K562 (cell line): ENCODE data around the gene EIPR1. TPM values are rescaled to one million over a fixed set of nuclear protein-coding genes. Genes with fewer than 3 reads are reported as not detected.

Experiments used
- ATAC-seq: fragments of 200-7000 bp; cut with Tn5 transposase; 3 replicates; pipeline ENCODE4 v1.9.1; 2020; ENCODE audit warnings: moderate library complexity
- BruUV-seq: library from RNA; stranded (reverse); fragments of 400-500 nt; replicated peaks from 2 replicates; lab custom pipeline; 2021; lab: Mats Ljungman, UMichigan
- CTCF ChIA-PET: fragments of 300-600 bp; formaldehyde crosslinking; extraction: SDS; loops from one replicate; lab custom pipeline; 2021; ENCODE audit warnings: low intra/inter-chr PET ratio; lab: Yijun Ruan, JAX
- POLR2A ChIA-PET: fragments of 300-600, 350-650 bp; sonication (Branson Sonifier 250); formaldehyde crosslinking; extraction: SDS; loops from one replicate; lab custom pipeline; 2021; ENCODE audit warnings: antibody characterized with exemption, inconsistent platforms; lab: Yijun Ruan, JAX
- DNase-seq, 4 experiments: peaks; one replicate each; pipeline versions ENCODE4 v3.0.0 to v3.0.0-alpha.2; 2011 to 2018; ENCODE audit warnings: low spot score in 3 of 4, mixed read lengths in 3 of 4; ENCODE audit errors: extremely low read depth in 1 of 4
- FAIRE-seq: peaks from 2 replicates; lab custom pipeline; 2011; peaks lifted over from hg19 to GRCh38; lab: Jason Lieb, UNC
- H2AFZ ChIP-seq: 2 replicates; pipeline ENCODE4 v1.6.0; 2011; ENCODE audit warnings: low read depth, low read length, control low read depth, inconsistent platforms
- H3K27ac ChIP-seq: fragments of 200-600 bp; 3 replicates; pipeline ENCODE4 v1.8.0; 2011; ENCODE audit warnings: low read depth, mild to moderate bottlenecking, control low read depth, inconsistent platforms, low read length, moderate library complexity, mixed read lengths; ENCODE audit errors: extremely low read depth
- H3K27me3 ChIP-seq, 2 experiments: fragments of 300-600 bp in 1 of 2; 2 replicates in 1 of 2; 3 replicates in 1 of 2; pipeline versions ENCODE4 v1.6.0 to v1.8.0; 2011; ENCODE audit warnings: inconsistent platforms in 2 of 2, low read length in 2 of 2, mild to moderate bottlenecking in 1 of 2, mixed read lengths in 1 of 2, moderate library complexity in 1 of 2; ENCODE audit not compliant: control insufficient read depth in 2 of 2, insufficient read depth in 2 of 2
- H3K36me3 ChIP-seq: fragments of 300-600 bp; 3 replicates; pipeline ENCODE4 v1.8.0; 2011; ENCODE audit warnings: mild to moderate bottlenecking, low read length, inconsistent platforms; ENCODE audit not compliant: control insufficient read depth, insufficient read depth
- H3K4me1 ChIP-seq, 2 experiments: fragments of 200-600 bp in 1 of 2; replicated peaks in 1 of 2; 2 replicates in 1 of 2; 3 replicates in 1 of 2; pipeline versions ENCODE4 v1.5.1 to v1.8.0; 2011; ENCODE audit warnings: inconsistent platforms in 2 of 2, low read length in 2 of 2, mild to moderate bottlenecking in 1 of 2, mixed read lengths in 1 of 2, moderate library complexity in 1 of 2; ENCODE audit not compliant: control insufficient read depth in 2 of 2, insufficient read depth in 2 of 2
- H3K4me2 ChIP-seq: 2 replicates; pipeline ENCODE4 v1.6.1; 2011; ENCODE audit warnings: low read length, control low read depth, inconsistent platforms, mixed read lengths; ENCODE audit not compliant: insufficient read depth
- H3K4me3 ChIP-seq: fragments of 200-600 bp; sonication (generic), shearing (Covaris generic); 2 replicates; pipeline ENCODE4 v1.5.1; 2016; ENCODE audit warnings: control low read depth, inconsistent platforms
- H3K79me2 ChIP-seq: fragments of 200-600 bp; 3 replicates; pipeline ENCODE4 v1.8.0; 2011; ENCODE audit warnings: low read length, inconsistent platforms; ENCODE audit not compliant: control insufficient read depth, insufficient read depth
- H3K9ac ChIP-seq, 2 experiments: 2 replicates each; pipeline versions ENCODE4 v1.6.0 to v1.6.1; 2011; ENCODE audit warnings: low read depth in 2 of 2, low read length in 2 of 2, control low read depth in 1 of 2, inconsistent platforms in 1 of 2, mild to moderate bottlenecking in 1 of 2, mixed read lengths in 1 of 2; ENCODE audit not compliant: insufficient read depth in 1 of 2
- H3K9me1 ChIP-seq: one replicate; pipeline ENCODE4 v1.6.0; 2011; ENCODE audit warnings: inconsistent platforms, mild to moderate bottlenecking, low read length, moderate library complexity; ENCODE audit not compliant: control insufficient read depth, insufficient read depth
- H3K9me3 ChIP-seq: replicated peaks from 2 replicates; pipeline ENCODE4 v1.5.1; 2011; ENCODE audit warnings: low read depth, low read length, inconsistent platforms; ENCODE audit not compliant: control insufficient read depth, insufficient read depth
- H4K20me1 ChIP-seq: replicated peaks from 2 replicates; pipeline ENCODE4 v1.6.1; 2011; ENCODE audit warnings: low read length, inconsistent platforms, mixed read lengths; ENCODE audit not compliant: control insufficient read depth, insufficient read depth
- CHD2 ChIP-seq: IDR thresholded peaks from 2 replicates; pipeline ENCODE4 v1.6.1; 2011; ENCODE audit warnings: low read depth, low read length
- HOMEZ ChIP-seq: fragments of 250-450 bp; sonication (Bioruptor Pico); IDR thresholded peaks from 2 replicates; pipeline ENCODE4 v1.4.0; 2020; ENCODE audit warnings: mild to moderate bottlenecking, moderate library complexity
- SMAD1 ChIP-seq: fragments of 150-350 bp; IDR thresholded peaks from 2 replicates; pipeline ENCODE4 v1.6.1; 2014; ENCODE audit warnings: low read length, low read depth; ENCODE audit not compliant: partially characterized antibody
- ZBTB40 ChIP-seq, 2 experiments: fragments of 450-650 bp in 1 of 2; sonication (generic) in 1 of 2; formaldehyde crosslinking in 1 of 2; IDR thresholded peaks; 2 replicates each; pipeline versions ENCODE4 v1.7.1 to v1.9.0; 2016 to 2022; ENCODE audit warnings: inconsistent platforms in 1 of 2, mild to moderate bottlenecking in 1 of 2, missing genetic modification reagents in 1 of 2
- ZBTB43 ChIP-seq: sonication (generic); formaldehyde crosslinking; IDR thresholded peaks from 2 replicates; pipeline ENCODE4 v1.8.0; 2023; ENCODE audit warnings: mild to moderate bottlenecking, missing genetic modification reagents
- WGBS: fragments of 100-300 bp; shearing (Covaris generic); methylation state at CpG from one replicate; pipeline ENCODE4 v1.1.6; 2016; ENCODE audit warnings: low coverage, mixed read lengths; ENCODE audit not compliant: insufficient coverage; ENCODE audit errors: missing lambda C conversion rate; 5-methylcytosine and 5-hydroxymethylcytosine counted together
- in situ Hi-C: fragments of 300-500 bp; cut with MboI; formaldehyde crosslinking; loops from 4 replicates; pipeline ENCODE4 v1.15.0; 2018; ENCODE audit warnings: inconsistent platforms, mixed read lengths
- intact Hi-C: fragments of 100-400 bp; cut with micrococcal nuclease; formaldehyde crosslinking; loops from 2 replicates; pipeline ENCODE4 v1.14.2; 2022
- polyA plus RNA-seq, 8 experiments: library from polyadenylated mRNA; depleted of rRNA in 4 of 8; stranded (reverse) in 5 of 8; unstranded in 3 of 8; fragments of >200 nt; fragmentation: Nextera tagmentation in 2 of 8; fragmentation: Illumina TruSeq in 1 of 8; extraction: Ambion mirVana in 2 of 8; extraction: Trizol in 1 of 8; gene quantifications; 2 replicates each; pipeline versions ENCODE4 v1.2.1 to v1.2.3, GENCODE V29; 2011 to 2014; ENCODE audit warnings: inconsistent platforms in 1 of 8, missing spikeins in 1 of 8
- total RNA-seq, 7 experiments: library from RNA; depleted of rRNA in 6 of 7; stranded (reverse); fragments of >200 nt in 6 of 7; fragmentation: Illumina TruSeq in 2 of 7; extraction: Trizol in 2 of 7; gene quantifications; 2 replicates each; pipeline versions ENCODE4 v1.2.1 to v1.2.3, GENCODE V29; 2011 to 2021; ENCODE audit warnings: low replicate concordance in 1 of 7

Gene EIPR1
- total and polyA plus RNA-seq, 9 of the 15 experiments (the other 6 are each of a cell fraction or from before 2014, with no cell fraction given) = 19.9 to 54.4 (median 35.9) TPM

GRCh38 chr2:3297523-3297922 lies 80.1 kb downstream of the EIPR1 start:
- Histone ChIP-seq H3K4me2 (no peak overlapping the region), H3K4me1 (peaks cover 0 to 7% of the 10 kb centered on the region in 2 experiments; a peak in 2 of 5 replicates), H3K9ac (no peak overlapping the region), H3K27ac (no peak overlapping the region), H4K20me1 (peaks cover 4% of the 10 kb centered on the region), H3K79me2 (no peaks in the 10 kb centered on the region), H3K27me3 (no peaks in the 10 kb centered on the region), H2AFZ (no peak overlapping the region), H3K4me3 (no peak overlapping the region), H3K9me1 (no peaks in the 10 kb centered on the region), H3K36me3 (peaks cover 10% of the 10 kb centered on the region; the same call in 2 of the 3 replicates), H3K9me3 (no peaks in the 10 kb centered on the region)
- ChIA-PET CTCF (no interaction called here), POLR2A (interaction anchor here (1.3 kb wide), 1 partner anchor 10 kb away, joined by 4 read pairs; no protein-coding TSS in a partner anchor)
- TF ChIP-seq CHD2 (no peak), ZBTB43 (no peak), HOMEZ (no peak), ZBTB40 (IDR thresholded peaks at IDR 0.05) (peak; percentile 83), ZBTB40 (CRISPR knock-in tag; IDR thresholded peaks at IDR 0.05) (peak; percentile 55), SMAD1 (no peak)
- FAIRE-seq = no peak
- no TSS peak for BruUV-seq
- WGBS = 79% methylated on average over 6 of the region's 6 CpGs
- intact Hi-C loops = no loop called here
- in situ Hi-C loops = no loop called here
- DNase-seq = no peak
- no peak for ATAC-seq
